Measurements from ENCODE around the gene EVL.

Gene EVL

GRCh38 chr14:100131181-100131580 lies 66.0 kb downstream of the EVL start:
- DNase-seq (ENCODE audit: low spot score), result no peak

DNA sequence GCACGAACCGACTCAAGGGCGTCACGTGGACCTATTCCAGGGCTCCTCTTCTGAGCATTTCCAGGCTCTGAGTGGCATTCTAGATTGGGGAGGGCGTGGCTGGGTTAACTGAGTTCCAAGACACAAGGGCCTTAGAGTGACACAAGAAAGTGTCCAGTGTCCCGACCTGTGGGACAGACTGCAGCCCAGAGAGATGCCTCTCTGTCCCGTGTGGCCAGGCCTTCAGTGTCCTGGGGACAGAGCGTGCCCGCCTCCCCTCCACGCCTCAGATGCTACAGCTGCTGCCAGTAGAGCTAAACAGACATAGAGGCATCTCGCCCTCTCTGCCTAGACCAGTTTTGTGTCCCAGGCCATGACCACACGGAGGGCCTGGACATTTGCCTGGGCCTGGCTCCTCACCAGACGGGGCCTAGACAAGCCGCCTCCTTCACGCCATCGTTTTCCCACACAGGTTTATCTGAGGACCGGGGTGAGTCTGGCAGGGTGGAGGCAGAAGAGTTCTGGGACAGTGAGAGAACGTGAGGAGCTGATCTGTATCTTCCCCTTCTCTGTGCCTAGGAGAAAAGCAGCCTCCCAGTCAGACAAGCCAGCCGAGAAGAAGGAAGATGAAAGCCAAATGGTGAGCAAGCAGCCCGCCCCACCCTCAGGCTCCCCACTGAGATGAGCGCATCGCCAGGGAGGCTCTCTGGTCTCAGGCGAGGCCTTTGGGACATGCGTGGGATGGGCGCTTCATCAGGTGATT lies 67.1 kb downstream of the EVL start:
- no peak for DNase-seq (ENCODE audit: low spot score)

- DNase-seq (ENCODE audit: low spot score), result no peak
These were observed 67.8 kb downstream of the EVL start for GRCh38 chr14:100132903-100133510.

DNA sequence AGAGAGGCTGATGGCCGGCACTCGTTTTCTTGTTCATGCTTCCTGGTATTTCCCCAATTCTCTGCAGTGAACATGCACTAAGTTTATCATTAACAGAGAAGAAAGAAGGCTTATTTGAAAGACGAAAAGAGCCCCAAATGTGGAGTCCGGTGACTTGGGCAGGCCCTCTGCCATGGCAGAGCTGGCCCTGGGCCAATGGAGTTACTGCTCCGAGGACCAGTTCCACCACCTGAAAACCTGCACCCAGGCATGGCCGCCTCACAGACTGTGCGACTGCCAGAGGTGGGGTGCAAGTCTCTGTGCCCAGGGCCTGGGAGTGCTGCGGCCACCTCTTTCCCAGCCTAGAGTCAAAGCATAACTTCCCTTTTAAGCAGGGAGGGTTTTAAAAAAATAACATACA lies 69.4 kb downstream of the EVL start:
- no peak for DNase-seq (ENCODE audit: low spot score)

DNA sequence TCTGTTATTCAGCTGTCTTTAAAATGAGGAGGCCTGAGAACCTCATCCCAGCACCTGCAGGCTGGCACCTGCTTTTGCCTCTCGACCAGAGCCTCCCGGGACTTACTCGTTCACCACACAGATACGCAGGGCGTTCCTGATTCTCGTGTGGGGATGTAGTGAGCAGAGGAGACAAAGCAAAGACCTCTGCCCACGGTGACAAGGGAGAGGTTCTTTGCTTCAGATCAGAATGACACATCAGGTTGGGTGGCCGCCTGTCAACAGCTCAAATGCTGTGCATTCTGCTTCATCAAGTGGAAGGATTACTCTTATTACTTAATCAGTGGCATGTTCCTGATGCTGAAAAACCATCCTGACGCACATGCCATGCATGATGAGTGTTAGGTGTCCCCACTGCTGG lies 69.9 kb downstream of the EVL start:
- DNase-seq (ENCODE audit: low spot score), result no peak

DNA sequence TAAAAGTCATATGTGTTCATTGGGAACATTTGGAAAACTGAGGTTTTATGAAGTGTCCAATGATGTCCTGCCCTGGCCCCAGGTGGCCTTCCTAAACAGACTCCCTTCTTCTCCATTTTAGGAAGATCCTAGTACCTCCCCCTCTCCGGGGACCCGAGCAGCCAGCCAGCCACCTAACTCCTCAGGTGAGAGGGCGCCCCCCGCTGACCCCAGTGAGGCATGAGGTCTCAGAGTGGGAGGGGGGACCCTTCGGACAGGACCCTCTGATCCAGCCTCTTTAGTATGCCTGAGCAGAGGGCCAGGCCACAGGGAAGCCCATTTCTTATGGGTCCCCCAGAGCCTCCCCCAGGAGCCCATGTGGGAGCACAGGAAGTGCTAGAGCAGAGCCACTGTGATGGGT lies 70.6 kb downstream of the EVL start:
- no peak for DNase-seq (ENCODE audit: low spot score)

DNA sequence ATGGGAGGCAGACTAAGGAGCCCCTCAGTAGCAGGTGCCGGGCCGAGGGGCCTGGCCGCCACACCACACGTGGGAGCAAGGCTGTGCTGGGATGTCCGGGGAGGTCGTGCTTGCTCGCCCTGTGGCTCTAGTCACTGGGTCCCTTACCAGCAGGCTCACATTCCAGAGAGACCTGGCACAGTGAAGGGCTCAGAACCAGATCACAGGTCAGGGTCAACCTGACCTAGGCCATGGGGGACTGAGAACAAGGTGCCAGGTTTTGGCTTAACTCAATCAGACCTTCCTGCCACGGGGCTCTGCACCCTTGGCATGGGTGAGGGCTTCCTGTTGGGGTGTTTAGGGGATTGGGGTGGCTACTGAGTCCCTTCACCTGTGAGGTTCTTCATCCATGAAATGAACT lies 72.0 kb downstream of the EVL start:
- no peak for DNase-seq (ENCODE audit: low spot score)

GRCh38 chr14:100138082-100138787 lies 73.0 kb downstream of the EVL start:
- DNase-seq (ENCODE audit: low spot score), result no peak

DNA sequence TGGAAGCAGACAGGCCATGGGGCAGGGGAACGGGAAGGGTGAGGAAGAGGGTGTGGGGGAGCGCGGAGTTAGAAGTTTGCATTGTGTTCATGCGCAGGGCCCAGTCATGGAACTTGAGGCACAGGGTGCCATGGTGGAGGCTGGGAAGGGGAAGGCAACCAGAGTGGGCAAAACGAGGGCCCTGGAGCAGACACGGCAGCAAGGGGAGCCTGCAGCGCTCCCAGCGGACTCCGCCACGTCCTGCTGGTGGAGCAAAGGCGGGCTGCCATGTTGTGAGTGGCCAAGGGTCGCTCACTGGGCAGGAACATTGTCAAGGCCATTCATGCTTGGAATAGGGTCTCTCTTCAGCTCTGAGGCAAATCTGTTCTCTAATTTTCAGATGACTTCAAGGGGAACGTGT lies 73.7 kb downstream of the EVL start:
- DNase-seq (ENCODE audit: low spot score), result no peak

DNA sequence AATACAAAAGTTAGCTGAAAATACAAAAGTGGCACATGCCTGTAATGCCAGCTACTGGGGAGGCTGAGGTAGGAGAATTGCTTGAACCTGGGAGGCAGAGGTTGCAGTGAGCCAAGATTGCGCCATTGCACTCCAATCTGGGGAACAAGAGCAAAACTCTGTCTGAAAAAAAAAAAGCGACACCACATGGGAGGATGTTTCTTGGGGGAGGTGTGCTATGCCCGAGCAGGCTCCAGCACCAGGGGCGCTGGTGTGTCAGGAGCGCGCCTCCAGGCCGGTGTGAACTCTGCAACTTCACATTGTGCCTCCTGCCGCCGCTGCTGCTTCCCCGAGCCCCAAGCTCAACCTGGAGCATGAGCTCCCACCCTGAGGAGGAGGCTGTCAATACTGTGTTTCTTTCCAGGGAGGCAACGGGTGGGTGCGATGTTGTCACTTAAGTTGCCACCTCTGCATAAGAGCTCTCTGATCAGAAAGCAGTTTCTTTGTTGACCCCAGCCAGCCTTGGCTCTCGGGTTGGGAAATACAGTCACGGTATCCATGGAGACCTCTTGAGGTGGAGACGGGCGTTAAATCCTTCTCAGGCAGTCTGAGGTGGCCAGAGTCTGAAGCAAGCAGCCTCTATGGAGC lies 75.3 kb downstream of the EVL start:
- peak; percentile 77 for DNase-seq (ENCODE audit: low spot score)

GRCh38 chr14:100141098-100141497 lies 75.9 kb downstream of the EVL start:
- DNase-seq (ENCODE audit: low spot score), result no peak

DNA sequence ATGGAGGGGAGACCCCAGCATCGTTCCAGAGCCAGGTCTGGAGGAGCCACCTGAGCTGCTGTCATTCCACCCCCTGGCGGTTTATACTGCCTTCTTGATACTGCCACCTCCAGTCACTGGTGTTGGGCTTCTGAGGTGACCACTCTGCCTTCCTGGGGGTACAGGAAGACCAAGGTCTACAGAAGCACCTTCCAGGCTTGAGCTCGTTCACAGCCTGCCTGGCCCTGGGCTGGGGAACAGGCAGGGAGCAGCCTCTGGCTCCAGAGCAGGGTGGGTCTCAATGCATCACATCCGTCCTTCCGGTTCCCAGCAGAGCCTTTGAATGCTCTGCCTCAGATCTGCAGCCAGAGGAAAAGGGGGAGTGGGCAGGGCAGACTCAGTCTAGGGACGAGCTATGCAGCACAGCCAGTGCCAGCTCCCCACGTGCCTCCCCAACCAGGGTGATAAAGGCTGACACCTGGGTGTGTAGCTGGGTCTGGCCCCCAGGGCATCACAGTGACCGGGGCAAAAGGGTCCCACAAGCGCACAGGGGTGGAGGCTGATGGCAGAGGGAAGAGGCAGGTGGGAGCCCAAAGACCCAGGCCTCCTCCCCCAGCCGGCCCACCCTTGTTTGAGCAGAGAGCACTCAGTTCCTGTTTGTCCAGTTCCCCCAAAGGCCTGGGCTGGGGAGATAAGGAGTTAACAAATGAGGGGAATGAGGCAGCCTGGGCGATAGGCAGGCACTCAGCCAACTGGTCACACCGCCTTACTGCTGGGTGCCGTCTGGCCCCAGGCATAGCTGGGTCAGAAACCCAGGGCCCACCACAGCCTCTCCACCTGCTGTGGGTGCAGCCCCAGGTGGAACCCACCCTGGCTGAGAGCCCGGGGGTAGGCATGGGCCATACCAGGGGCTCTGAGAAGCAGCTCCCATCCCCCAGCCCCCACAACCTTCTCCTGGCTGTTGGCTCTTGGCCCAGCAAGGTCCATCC lies 77.1 kb downstream of the EVL start:
- no peak for DNase-seq (ENCODE audit: low spot score)

- no peak for DNase-seq (ENCODE audit: low spot score)
These were observed 78.3 kb downstream of the EVL start for GRCh38 chr14:100143523-100143922.

DNA sequence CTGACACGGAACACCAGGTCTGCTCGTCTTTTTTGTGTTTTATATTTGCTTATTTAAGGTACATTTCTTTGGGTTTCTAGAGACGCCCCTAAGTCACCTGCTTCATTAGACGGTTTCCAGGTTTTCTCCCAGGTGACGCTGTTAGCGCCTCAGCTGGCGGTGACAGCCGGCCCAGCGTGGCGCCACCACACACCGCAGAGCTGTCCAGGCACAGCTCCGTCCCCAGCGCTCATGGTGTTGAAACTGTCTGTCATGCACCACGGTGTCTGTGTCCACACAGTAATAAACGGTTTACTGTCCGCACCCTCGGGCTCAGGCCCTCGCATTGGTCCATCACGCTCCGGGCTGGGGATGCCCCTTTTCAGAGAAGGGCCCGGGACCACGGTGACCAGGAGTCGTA lies 78.7 kb downstream of the EVL start:
- no peak for DNase-seq (ENCODE audit: low spot score)

- DNase-seq (ENCODE audit: low spot score), result no peak
These were observed 79.4 kb downstream of the EVL start for GRCh38 chr14:100144645-100144995.

DNA sequence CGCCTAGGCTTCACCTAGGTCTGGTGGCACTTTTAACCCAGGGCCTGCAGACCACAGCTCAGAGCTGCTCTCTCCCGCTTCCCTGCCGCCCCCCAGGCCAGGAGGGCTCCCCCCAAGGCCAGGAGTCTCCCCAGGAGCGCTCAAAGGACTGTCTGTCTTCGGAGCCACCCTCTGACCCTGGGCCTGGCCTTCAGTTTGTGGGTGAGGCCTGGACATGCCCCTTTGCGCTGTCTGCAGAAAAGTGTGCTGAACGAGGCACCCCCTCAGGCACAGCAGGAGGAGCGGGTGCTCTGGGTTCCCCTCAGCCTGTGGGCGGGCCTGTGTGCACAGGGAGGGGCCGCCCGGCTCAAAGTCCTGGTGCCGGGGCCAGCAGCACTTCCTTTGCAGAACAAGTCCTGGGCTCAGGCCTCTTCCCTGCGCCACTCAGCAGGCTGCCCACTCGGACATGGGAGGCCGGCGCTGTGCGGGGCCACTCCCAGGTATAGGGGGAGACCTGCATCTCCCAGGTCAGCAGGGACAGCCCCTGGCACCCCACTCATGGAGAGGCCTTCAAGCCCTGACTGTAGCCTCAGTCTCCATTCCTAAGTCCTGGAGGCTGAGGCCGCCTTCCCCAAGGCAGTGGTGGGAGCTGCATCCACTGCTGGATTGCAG lies 79.9 kb downstream of the EVL start:
- no peak for DNase-seq (ENCODE audit: low spot score)

- DNase-seq (ENCODE audit: low spot score), result no peak
These were observed 80.7 kb downstream of the EVL start for GRCh38 chr14:100145682-100146464.

DNA sequence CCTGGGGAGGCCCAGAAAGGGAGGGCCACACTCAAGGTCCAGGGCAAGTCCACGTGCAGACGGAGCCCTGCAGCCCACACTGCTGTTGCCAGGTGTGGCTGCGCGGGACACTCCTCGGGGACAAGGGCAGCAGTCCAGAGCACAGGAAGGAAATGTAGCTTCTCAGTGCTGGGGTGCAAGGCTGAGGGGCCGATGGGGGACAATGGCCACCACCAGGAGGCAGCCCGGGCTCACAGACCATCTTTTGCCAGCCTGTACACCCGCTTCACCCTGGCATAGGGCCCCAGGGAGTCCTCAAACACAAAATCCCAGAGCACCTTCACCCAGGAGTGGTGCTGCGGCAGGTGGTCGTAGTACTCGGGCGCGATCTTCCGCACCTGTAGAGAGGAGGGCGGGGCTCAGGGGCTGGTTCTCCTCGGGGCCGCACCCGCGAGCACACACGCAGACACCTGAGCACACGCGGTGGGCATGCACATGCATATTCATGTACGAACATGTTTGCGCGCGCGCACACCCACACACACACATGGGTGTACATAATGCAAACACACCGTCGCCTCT lies 81.4 kb downstream of the EVL start:
- no peak for DNase-seq (ENCODE audit: low spot score)

GRCh38 chr14:100147181-100147631 lies 82.0 kb downstream of the EVL start:
- DNase-seq (ENCODE audit: low spot score), result no peak

All from ecto neural progenitor cell (in vitro differentiated cells).